T follicular helper cell (primary cell): Measurements from ENCODE around the gene ARHGAP32.
A peak's percentile ranks its signal among the peaks of the same experiment; 100 is the strongest.
"Not testable (repeated sequence)": the region's sequence is repeated elsewhere in the genome, so short reads cannot be mapped to it uniquely, and the experiment has no call there.

Source experiments
- DNase-seq: peaks from one replicate; pipeline ENCODE4 v3.0.0-alpha.2; 2020; ENCODE audit warnings: low read depth

ARHGAP32 gene

GRCh38 chr11:129202646-129203045 is 10.5 kb upstream of the ARHGAP32 start:
- no peak for DNase-seq

- DNase-seq, result no peak
Measured at GRCh38 chr11:129195682-129196081, 3.6 kb upstream of the ARHGAP32 start.

DNA sequence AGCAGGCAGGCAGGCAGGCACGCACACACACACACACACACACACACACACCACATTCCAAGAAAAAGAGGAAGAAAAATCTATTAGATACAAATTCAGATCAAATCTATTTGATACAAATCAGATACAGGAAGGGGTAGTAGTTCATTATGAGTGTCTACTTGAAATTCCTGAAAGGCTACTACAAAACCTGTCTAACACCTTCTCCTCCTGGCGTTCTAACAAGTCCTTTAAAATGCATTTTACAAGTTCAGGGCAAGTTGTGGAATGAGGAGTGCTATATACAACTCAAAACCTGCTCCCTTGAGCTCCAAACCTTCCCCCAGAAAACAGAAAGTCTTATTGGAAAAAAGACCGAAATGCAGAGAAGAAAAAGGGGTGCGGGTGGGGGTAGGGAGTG is 476 bp downstream of the ARHGAP32 start:
- DNase-seq, result no peak

DNA sequence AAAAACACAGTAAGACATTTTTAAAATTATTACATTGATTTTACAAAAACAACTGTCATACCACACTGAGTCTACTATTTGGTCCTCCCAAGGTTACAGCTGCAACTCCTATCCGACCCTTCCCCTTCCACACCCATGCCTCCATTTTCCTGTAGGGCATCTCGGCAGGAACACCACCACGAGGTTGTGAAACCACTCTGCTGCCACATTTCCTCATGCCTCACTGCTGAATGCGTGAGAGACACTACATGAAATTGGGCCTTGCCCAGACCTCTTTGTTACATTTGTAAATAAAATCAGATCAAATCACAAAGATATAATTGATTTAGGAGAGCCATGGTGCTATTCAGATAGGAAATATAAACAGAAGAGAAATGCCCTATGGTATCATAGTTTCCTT is 2.0 kb downstream of the ARHGAP32 start:
- no peak for DNase-seq

DNA sequence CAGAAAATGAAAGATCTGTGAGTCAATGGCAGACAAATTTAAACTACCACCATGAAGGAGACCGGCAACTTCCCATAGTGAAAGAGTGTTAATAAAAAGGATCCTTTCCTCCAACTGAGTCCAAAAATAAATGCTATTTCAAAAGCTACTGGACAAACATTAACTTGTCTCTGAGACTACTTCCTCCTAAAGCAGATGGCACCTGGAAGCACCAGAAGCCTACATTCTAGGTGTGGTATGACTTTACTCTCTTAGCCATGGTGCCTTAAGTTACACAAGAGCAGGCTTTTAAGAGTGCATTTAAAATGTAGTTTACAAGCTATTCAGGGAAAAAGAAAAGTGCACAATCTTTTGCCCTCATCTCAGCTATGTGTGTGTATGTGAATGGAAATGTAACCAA is 2.5 kb downstream of the ARHGAP32 start:
- DNase-seq, result no peak

DNA sequence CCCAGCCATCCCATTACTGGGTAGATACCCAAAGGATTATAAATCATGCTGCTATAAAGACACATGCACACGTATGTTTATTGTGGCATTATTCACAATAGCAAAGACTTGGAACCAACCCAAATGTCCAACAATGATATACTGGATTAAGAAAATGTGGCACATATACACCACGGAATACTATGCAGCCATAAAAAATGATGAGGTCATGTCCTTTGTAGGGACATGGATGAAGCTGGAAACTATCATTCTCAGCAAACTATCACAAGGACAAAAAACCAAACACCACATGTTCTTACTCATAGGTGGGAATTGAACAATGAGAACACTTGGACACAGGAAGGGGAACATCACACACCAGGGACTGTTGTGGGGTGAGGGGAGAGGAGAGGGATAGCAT is 7.0 kb downstream of the ARHGAP32 start:
- not testable (repeated sequence) for DNase-seq

GRCh38 chr11:129184581-129184980 is 7.5 kb downstream of the ARHGAP32 start:
- no peak for DNase-seq

DNA sequence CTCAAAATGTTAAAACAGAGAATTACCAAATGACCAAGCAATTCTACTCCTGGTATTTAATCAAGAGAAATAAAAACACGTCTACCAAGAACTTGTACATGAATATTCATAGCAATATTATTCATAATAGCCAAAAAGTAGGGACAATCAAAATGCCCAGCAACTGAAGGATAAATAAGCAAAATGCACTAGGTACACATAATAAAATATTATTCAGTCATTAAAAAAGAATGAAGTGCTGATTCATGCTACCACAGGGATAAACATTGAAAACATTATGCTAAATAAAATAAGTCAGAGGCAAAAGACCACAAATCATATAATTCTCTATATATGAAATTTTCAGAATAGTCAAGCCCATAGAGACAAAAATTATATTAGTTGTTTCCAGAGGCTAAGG is 24.8 kb downstream of the ARHGAP32 start:
- no peak for DNase-seq

GRCh38 chr11:129163714-129164164 is 28.4 kb downstream of the ARHGAP32 start:
- DNase-seq, result no peak

DNA sequence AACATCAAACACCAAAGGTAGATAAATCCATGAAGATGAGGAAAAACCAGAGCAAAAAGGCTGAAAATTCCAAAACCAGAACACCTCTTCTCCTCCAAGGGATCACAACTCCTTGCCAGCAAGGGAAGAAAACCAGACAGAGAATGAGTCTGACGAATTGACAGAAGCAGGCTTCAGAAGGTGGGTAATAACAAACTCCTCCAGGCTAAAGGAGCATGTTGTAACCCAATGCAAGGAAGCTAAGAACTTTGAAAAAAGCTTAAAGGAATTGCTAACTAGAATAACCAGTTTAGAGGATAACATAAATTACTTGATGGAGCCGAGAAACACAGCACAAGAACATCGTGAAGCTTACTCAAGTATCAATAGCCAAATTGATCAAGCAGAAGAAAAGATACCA is 35.0 kb downstream of the ARHGAP32 start:
- not testable (repeated sequence) for DNase-seq

DNA sequence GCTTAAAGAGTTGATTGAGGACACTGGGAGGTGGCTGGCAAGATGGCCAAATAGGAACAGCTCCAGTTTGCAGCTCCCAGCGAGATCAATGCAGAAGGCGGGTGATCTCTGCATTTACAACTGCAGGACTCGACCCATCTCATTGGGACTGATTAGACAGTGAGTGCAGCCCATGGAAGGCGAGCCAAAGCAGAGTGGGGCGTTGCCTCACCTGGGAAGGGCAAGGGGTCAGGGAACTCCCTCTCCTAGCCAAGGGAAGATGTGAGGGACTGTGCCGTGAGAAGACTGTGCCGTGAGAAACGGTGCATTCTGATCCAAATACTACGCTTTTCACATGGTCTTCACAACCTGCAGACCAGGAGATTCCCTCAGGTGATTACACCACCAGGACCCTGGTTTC is 36.4 kb downstream of the ARHGAP32 start:
- DNase-seq, result no peak

- no peak for DNase-seq
Measured at GRCh38 chr11:129148487-129148886, 43.6 kb downstream of the ARHGAP32 start.

GRCh38 chr11:129146191-129146590 is 45.9 kb downstream of the ARHGAP32 start:
- DNase-seq, result no peak

DNA sequence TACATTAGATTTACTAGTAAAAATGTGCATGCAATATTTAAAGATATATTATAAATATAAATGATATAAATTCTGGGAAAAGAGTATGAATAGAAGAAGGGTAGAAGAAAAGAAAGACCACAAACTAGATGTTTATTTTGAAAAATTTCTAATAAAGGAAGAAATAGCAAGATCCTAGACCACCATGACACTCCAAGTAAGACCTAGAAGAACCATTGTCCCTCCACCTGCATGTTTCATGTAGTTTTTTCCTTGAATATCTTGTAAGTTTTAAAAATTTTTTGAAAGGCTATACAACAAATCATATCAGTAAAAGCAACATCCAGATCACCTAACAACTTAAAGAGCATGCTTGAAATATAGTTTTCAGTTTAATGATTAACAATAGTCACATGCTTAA is 46.8 kb downstream of the ARHGAP32 start:
- DNase-seq, result no peak

GRCh38 chr11:129144256-129144655 is 47.9 kb downstream of the ARHGAP32 start:
- no peak for DNase-seq

DNA sequence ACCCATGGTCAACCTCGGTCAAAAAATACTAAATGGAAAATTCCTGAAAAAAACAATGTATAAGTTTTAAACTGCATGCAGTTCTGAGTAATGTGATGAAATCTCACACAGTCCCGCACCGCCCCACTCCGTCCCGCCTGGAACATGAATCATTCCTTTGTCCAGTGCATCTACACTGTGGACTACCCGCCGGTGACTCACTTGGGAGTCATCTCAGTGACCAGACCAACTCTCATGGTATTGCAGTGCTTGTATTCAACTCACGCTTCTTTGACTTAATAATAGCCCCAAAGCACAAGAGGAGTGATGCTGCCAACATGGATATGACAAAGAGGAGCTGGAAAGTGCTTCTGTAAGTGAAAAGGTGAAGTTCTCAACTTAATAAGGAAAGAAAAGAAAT is 48.8 kb downstream of the ARHGAP32 start:
- no peak for DNase-seq

DNA sequence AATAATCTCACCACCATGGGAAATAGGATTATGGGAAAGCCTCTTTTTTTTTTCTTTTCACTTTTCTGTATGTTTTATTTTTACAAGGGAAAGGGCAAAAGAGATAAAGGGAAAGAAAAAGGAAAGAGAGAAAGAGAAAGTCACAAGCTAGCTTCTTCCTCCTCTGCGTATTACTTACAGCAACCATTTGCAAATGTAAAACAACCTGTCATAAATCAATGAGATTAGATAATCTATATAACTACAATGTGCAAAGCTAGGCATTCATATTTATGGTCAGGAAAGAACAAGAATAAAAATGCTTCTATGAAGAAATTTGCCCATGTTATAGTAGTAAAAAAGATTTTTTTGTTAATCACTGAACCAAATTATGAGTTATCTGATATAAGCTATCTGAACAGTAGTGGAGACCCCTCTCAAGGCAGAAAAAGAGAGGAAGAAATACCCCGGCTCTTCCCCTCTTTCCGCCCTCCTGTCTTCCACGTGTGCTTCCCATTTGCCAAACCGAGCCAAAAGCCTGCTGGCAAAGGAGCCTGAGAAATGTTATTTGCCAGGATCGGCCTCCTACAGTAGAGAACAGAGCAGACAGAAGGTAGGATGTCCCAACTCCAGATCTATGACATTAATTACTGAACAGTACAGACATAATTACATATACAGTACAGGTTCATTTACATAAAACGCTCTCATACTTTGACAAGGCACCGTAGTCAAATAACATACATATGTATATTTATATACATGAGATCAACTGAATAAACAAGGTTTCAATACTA is 50.2 kb downstream of the ARHGAP32 start:
- no peak for DNase-seq

DNA sequence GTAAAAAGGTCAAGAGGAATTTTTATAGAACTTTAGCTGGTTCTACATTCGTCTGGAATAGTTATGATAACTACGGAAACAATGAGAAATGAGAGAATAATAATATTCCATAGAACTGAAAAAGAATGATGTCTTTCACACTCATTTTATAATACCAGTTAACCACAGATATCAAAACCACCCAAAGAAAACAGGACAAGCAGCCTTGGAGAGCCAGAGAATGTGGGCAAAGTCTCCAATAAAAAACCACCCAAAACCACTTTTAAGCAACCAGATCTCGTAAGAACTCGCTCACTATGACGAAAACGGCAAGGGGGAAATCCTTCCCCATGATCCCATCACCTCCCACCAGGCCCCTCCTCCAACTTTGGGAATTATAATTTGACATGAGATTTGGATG is 60.8 kb downstream of the ARHGAP32 start:
- DNase-seq, result no peak

GRCh38 chr11:129128881-129129620 is 63.1 kb downstream of the ARHGAP32 start:
- not testable (repeated sequence) for DNase-seq

DNA sequence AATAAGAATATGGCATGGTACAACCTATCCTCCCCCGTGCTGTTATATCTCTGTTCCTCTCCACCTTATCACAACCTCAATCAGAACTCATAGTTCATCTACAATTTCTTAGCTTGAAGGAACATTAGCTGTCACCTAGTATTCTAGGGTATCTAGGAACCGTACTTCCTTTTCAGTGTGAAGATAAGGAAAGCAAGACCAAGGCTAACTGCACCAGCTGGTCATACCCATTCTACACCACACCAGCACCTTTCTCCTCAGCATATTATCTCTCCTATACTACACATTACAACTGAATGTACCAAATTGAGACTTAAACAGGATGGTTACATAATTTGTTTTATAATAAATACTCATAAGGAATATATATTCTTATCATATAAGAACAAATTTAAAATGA is 73.1 kb downstream of the ARHGAP32 start:
- DNase-seq, result no peak

DNA sequence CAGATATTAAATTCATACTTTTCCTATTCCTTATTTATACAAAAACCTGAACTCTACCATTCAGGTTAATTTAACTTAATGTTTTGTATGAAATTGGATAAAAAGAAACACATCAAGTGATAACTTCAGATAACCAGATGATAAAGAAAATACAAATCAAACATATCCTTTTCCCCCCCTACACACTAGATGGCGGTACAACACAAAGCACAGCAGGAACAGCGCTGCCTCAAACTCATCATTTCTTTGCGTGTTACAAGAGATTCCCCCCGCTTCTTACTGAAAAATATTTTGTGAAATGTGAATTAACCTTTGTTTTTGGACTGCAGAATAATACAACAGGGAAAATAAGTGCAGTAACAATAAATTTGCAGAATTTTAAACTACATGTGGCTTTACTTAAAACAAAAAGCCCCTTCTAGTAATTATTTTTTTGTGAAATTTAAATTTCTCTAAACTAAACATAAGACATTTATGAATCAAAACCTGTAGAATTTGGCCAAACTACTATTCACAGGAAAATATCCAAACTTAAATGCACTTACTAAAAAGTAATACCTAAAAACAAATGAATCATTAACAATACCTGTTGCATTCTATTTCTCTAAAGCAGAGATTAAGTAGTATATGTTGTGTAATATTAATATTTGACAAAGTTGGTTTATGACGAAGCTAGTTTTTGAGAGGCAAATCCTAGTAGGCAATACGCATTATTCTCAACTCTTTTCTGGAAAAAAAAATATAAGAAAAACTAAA is 74.4 kb downstream of the ARHGAP32 start:
- DNase-seq, result peak; percentile 25
